Stimulated activated CD8-positive, alpha-beta memory T cell treated with anti-CD3 and anti-CD28 coated beads, Interleukin-7, amount 100 ng/mL, for 4 hours (primary cell): ENCODE measurements around the gene GAS6.
"Not testable (repeated sequence)": the region's sequence is repeated elsewhere in the genome, so short reads cannot be mapped to it uniquely, and the experiment has no call there.

Source experiments
- DNase-seq, 2 donors: peaks; one replicate each; pipeline ENCODE4 v3.0.0-alpha.2; 2020; ENCODE audit warnings: low read depth in 2 of 2

GAS6 gene

DNA sequence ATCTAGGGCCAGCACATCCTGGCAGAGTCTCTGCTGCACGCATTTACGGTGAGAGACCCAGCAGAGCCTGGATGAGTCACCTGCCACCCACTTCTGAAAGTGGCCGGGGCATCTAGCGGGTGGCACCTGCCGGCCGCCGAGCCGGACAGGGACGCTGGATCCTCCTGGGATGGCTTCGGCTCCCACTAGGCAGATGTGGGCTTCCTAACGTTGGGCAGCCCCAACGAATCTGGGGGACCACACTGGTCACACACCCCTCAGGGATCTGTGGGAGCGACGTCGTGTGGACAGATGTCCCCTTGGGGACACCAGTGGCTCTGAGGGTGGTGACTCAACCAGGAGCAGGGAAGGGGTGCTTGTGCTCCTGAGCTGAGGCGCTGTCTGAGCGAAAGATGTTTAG is 72.7 kb downstream of the GAS6 start:
- no peak for DNase-seq

DNA sequence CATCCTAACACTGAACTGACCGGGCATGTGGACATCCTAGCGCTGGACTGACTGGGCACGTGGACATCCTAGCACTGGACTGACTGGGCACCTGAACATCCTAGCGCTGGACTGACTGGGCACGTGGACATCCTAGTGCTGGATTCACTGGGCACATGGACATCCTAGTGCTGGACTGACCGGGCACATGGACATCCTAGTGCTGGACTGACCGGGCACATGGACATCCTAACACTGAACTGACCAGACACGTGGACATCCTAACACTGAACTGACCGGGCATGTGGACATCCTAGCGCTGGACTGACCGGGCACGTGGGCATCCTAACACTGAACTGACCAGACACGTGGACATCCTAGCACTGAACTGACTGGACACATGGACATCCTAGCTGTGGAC is 73.9 kb downstream of the GAS6 start:
- not testable (repeated sequence) for DNase-seq

DNA sequence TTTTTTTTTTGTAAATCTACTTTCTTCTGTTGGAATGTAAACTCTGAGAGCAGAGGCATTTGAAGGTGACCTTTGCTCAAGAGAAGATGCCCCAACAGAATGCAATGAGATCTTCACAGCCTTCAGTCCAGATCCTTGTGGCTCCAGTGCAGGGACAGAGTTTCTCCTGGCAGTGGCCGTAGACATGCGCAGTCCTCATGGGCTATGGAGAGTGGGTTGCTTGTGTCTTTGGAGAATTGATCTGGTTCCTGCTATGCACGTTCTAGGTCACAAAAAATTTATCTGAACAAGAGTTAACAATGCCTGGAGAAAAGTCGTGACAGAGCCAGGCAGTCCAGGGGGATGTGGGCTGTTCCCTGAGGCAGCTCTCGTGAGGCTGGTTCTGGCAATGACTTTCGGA is 74.7 kb downstream of the GAS6 start:
- DNase-seq: no peak

DNA sequence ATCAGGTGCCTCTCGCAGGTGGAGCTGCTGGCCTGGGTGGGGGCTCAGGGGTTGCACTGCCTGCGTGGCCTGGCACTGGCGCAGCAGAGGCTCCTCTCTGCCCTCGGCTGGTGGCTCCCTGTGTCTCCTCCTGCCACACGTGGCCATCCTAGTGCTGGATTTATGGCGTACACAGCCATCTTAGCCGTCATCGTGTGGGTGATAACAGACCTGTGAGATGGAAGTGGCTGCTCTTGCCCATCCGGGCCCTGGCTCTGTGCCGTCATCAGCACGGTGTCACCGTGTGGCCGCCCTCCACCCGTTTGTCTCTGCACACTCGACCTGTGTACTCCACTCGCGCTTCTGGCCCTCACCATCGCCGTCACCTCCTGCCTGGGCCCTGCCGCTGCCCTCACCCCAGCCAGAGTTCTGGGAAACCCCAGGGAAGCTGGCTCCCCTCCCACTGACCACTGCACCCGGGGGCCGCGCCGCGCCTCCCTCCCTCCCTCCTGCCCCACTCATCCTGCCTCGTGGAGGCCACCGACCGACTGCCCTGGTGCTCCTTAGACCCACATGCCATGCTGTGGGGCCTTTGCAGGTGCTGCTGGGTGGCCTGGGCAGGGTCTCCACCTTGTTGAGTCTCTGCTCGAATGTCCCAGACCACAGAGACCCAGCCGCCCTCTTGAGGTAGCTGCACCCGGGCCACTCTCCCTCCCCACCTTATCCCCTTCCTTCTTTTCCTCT is 75.3 kb downstream of the GAS6 start:
- no peak for DNase-seq

DNA sequence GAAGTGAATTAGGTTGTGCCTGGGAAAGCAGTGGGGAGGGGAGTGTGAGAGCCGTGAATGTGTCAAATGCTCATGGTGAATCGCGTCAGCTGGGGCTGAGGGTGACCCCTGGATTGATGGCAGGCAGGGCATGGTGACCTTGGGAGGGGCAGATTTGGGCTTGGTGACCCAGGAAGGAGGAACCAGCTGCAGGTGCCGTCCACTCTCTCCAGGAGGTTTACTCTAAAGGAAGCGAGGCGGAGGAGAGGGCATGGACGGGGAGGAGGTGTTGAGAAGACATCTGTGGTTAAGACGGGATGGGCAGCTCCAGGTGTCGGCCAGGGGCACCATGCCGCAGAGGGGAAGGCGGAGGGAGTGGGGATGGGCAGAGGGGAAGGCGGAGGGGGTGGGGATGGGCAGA is 76.2 kb downstream of the GAS6 start:
- no peak for DNase-seq

DNA sequence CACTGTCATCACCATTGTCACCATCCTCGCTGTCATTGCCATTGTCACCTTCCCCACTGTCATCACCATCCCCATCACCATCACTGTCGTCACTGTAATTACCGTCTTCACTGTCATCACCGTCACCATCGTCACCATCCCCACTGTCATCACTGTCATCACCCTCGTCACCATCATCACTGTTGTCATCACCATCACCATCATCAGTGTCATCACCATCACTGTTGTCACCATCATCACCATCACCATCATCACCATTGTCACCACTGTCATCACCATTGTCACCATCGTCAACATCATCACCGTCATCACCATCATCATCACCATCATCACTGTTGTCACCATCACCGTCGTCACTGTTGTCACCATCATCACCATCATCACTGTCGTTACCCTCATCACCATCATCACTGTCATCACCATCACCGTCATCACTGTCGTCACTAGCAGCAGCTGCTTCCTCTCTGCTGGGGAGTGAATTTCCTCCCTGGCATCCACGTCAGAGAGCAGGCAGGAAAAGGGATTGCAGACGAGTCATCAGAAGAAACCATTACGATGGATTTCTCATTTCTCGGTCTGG is 77.5 kb downstream of the GAS6 start:
- DNase-seq: no peak

DNA sequence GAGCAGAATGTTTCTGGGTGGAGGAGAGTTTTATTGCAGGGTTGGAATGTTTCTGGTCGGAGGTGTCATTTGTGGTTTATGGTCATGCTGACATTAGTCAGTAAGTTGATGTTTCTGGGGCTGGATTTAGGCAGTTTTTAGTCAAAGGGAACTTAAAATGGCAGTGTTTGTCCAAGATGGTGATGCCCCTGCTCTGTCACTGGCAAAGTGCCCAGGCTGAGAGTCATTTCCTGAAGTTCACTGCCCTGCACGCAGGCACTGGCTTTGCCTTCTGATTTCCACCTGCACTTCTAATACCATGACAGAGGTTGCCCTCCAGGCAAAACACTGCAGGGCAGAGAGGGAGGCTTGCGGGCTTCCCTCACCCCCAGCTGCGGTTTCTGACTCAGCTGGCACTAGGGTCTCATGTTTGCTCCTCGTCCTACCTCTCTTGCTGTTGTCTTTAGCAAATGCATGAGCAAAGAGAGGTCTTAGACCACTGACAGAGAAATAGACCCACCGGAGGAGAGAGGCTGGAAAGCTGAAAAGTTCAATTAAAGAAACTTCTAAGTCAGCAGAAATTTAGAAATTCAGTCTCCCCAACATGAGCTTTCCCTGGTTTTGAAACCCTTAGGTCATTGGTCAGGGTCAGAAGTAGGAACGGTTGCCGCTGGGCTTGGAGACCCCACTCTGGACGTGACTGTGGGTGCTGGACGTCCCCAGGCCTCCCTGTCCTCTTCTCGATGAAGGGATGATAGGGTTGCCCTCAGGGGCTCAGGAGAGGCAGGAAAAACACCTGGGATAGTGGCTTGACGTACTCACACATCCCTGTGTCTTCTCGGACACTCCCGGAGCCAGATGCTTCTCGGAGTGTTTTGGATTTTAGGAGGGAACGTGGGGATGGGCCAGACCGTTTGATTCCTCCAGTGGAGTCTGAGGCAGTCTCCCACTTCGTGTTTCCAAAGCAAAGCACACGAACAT is 78.5 kb downstream of the GAS6 start:
- DNase-seq: no peak

DNA sequence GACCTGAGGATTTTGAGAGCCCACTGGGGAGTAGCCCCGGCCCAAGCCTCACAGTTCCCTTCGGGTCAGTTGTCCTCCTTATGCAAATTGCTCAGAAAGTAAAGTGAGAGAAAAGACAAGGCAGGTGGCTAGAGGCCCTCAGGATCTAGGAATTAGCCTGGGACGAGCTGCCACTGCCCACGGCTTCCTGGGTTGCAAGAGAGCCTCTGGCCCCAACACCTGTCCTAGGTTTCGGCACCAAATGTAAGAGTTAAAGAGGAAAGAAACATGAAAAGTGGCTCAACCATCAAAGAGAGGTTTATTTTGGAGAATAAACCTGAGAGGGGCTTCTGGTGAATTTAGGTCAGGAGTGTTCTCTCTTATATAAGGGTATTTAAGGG is 79.2 kb downstream of the GAS6 start:
- DNase-seq: no peak

DNA sequence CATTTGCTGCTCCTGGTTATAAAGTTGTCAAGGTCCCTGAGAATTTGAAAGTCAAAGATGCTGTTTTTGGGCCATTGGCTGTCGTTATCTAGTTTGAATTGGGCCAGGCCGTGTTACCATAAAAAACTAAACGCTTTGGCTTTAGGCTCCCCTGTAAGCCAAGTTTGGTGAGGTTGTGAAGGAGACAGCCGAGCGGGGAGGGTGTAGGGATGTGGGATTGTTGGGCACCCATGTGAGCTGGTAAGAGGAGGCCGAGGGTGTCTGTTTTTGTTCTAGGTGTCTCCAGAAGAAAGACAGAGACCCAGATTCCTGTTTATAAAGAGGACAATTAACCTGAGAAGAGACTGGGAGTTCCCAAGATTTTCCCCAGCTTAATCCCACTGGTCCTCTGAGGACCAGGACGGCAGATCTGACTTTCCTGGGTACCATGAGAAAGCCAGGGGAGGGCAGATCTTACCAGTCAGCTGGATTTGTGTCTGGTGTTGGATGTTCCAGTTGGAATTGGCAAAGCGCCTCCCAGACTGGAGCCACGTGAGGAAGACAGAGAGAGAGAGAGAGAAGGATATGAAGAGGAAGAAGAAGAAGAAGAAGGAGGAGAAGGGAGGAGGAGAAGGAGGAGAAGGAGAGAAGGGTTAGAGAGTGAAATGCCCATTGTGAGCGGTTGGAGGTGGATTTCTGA is 79.8 kb downstream of the GAS6 start:
- no peak for DNase-seq

DNA sequence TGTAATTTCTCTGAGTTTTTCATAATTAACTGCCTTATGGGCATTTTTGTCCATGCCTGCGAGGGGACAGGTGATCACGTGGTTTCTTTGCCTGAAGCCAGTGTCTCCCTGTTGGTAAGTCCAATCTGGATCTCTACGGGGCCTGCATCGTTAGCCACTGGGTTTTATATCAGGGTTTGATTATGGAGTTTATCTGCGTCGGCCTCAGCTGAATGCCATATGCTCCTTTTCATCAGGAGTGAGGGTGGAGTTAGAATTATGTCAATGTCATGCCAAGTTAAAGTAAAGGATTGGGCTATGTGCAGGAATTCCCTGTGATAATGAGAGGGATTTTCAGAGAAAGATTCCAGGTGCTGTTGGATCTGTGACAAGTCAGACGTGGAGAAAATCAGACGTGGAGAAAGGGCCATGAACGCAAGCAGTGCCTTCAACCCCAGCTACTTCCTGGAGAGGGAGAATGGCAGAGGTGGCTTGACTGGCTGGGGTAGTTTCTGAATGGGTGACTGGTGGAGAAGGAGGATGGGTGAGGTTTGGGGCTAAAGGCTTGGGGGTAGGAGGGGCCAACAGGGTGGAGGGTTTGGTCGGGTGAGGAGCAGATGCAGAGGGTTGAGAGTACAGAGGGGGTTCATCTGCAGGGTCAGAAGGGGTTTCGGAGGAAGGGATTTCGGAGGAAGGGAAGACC is 80.5 kb downstream of the GAS6 start:
- no peak for DNase-seq

DNA sequence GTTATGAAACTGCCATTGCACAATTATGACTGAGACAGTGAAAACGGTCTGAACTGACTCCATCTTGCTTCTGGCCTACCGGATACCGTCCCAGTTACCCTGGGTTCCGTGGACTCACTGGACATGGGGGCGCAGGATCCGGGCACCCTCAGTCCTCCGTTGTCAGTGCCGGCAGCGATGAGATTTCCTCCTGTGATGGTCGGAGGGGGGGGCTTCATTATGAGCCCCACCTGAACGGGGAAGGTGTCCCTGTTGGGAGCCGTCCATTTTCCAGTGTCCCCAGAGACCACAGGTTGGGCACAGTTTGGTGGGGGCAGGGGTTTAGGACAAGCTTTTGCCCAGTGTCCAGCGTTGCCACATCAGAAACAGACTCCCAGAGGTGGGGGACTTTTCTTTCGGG is 81.4 kb downstream of the GAS6 start:
- no peak for DNase-seq

DNA sequence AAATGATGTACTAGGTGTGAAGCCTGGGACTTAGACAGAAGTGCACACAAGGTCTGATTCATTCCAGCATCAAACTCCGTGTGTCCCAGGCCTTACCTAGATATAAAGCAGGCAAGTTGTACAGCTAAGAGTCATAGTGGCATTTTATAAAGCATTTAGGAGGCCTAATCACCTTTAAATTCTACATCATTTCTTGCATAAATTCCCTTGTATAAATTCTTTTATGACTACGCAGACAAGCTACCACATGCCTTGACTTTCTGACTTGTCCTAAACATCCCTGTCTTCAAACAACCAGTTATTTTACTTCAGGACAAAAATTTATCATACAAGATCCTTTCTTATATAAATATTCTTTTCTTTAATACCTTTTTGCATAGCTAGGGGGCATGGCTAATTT is 82.3 kb downstream of the GAS6 start:
- no peak for DNase-seq

DNA sequence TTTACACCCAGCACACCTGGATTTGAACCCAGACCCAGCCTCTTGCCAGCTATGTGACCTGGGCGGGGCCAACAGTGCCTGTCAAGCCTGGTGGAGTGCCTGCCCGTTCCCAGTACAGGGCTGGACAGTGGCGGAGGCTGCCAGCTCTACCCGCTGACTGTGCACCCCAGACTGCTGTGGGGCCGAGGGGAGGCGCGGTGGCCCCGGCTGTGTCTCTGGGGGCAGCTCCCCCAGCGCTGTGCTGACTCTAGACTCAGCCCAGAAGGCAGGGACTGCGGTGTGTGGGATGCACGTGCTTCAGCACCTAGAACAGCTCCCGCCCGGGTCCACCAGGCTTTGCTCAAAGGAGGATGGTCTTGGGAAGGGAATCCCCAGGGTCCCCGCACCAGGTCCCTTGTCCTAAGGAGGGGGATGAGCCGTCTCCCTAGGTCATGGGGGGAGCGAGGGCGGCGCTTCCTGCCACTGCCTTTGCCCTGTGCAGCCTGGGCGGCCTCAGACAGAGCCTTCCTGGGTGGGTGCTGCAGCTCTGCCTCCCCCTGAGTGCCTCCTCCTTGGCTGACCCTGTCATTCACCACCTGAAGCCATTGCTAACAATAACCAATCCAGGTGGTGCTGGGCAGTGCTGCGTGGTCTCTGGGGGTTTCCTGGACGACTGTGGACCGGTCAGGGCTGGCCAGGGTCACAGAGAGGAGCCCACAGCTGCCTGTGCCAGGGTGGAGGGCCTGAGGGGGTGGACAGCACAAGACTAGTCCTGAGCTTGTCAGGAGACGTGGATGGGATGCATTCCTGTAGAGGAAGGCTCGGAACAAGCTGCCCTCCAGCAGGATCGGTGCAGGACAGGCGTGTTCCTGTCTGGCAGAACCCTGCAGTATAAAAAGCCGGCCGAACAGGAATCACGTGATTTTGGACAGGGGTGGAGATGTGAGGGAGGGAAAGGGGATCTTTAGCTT is 86.3 kb downstream of the GAS6 start:
- no peak for DNase-seq

DNA sequence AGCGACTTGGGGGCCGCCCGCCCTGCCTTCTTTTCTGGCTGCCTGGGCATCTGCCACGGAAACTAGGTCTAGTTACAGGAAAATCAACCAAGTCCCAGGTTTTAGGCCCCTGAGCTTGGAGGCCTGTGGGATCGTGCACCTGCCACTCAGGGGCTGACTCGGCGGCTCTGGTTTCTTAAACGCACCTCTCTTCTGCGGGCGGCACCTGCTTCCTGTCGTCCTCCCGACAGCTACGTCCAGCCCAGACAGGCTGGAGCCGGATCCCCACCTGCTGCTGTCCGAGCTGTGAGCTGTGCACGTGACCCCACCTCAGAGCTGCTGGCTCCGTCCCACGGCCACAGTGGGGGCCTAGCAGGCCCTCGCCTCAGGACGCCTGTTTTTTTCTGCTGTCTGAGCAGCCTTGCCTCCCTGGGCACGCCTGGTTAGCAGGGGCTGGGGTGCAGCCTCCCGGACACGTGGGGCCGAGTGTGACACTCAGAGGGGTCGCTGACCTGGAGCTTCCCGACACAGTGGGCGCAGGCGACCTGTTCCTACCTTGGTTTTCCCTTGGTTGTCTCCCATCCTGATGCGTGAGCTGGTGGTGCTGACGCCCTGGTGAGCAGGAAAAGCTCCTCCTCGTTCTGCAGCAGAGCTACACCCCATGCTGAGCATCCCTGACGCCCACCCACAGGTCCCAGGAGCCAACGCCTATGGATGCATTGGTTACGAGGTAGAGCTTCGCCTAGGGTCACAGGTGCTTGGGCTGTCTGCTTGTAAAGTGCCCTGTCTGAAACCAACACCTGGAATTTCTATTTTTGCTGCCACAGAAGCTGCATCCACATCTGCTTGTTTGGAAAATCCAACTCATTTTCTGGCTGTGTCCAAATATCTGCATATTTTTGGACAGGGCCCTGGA is 87.4 kb downstream of the GAS6 start:
- no peak for DNase-seq

DNA sequence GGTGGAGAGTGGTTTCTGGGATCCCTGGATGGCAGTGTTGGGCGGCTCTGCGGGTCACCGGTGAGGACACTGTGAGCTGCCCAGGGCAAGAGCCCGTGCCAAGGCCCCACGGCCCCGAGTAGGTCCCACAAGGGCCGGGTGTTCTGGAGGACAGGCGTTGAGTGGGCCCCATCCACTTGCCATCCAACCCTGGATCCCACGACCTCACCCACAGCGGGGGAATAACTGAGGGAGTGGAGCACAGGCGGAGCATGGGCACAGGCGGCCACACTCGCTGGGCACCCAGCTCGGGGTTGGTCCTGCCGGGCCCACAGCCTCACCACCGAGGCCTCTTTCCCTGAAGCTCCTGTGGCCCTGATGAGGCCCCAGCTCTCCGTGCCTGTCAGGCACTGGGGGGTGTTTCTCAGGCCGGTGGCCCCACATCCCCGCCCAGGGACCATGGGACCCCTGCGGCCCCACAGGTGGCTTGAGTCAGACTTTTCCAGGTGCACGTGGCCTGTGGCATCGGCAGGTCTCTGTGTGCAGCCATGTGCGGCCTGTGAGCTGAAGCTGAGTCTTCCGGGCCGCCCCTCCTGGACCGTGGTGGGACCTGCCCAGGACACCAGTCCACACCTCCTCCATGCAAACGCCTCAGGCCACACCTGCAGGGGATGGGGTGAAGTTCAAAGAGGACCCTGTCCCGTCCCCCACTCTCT is 88.3 kb downstream of the GAS6 start:
- no peak for DNase-seq

DNA sequence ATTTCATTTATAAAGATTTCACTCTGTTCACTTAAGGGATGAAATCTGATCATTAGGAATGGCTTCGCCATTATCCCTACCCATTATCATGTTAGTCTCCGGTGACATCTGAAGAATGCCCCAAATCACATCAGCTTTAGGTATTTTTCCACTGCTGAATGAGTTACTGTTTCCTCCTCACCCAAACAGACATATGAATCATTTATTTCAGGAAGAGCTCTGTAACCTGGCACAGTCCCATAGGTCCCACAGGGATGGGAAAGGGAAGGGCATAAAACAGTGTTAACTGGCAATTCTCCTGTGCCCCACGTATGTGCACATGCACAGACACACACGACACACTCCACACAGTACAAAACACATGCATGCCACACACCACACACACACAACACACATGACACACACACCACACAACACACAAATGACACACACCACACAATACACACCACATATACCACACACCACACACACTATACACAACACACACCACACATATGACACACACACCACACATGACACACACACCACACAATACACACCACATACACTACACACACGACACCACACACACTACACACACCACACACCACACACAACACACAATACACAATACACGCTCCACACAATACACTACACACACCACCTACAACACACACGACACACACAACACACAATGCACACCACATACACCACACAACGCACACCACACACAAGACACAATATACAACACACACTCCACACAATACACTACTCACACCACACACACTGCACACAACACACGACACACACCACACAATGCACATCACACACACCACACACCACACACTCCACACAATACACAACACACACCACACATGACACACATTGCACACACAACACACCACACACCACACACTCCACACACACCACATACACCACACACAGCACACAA is 89.4 kb downstream of the GAS6 start:
- DNase-seq: no peak

DNA sequence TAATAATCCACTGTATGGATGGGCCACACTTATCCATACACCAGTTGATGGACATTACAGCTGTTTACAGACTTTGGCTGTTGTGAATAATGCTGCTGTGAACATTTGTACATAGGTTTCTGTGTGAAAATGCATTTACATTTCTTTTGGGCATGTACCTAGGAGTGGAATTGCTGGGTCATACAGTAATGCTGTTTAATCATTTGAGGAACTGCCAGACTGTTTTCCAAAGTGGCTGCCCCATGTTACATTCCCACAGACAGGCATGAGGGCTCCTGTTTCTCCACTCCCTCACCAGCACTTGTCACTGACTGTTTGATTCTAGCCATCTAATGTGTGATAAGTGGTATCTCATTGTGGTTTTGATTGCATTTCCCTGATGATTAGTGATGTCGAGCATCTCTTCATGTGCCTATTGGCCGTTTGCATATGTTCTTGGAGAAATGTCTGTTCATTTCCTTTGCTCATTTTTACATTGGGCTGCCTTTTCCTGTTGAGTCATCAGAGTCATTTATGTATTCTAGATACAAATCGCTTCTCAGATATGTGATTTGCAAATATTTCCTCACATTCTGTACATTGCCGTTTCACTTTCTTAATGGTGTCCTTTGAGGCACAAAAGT is 92.1 kb downstream of the GAS6 start:
- no peak for DNase-seq
